CD14-positive monocyte (primary cell): ENCODE measurements around the gene RAB44. TPM values are rescaled to one million over a fixed set of nuclear protein-coding genes. Genes with fewer than 3 reads are reported as not detected.

Experiments
- DNase-seq, 3 donors: peaks; one replicate each; pipeline ENCODE4 v3.0.0-alpha.2; 2011 to 2022
- H2AFZ ChIP-seq: 2 replicates; pipeline ENCODE4 v1.6.0; 2012; ENCODE audit warnings: mild to moderate bottlenecking, low read depth, low read length, inconsistent platforms; ENCODE audit not compliant: insufficient read depth, poor library complexity, severe bottlenecking
- H3K27ac ChIP-seq, 2 donors: 1 replicate in 1 of 2; 2 replicates in 1 of 2; pipeline ENCODE4 v1.5.1; 2012 to 2013; ENCODE audit warnings: low read length in 2 of 2, control low read depth in 1 of 2, inconsistent platforms in 1 of 2, low read depth in 1 of 2, mild to moderate bottlenecking in 1 of 2
- H3K27me3 ChIP-seq, 2 donors: one replicate each; pipeline versions ENCODE4 v1.6.0 to v1.6.1; 2011 to 2013; ENCODE audit warnings: low read length in 2 of 2; ENCODE audit not compliant: control insufficient read depth in 2 of 2, insufficient read depth in 2 of 2
- H3K36me3 ChIP-seq, 2 donors: replicated peaks in 1 of 2; 1 replicate in 1 of 2; 2 replicates in 1 of 2; pipeline versions ENCODE4 v1.5.1 to v1.6.1; 2012 to 2013; ENCODE audit warnings: low read length in 2 of 2, control low read depth in 1 of 2, inconsistent platforms in 1 of 2, mild to moderate bottlenecking in 1 of 2; ENCODE audit not compliant: insufficient read depth in 2 of 2, control insufficient read depth in 1 of 2
- H3K4me1 ChIP-seq, 2 donors: 1 replicate in 1 of 2; 2 replicates in 1 of 2; pipeline versions ENCODE4 v1.5.1 to v1.6.1; 2012 to 2013; ENCODE audit warnings: low read length in 2 of 2, control low read depth in 1 of 2, inconsistent platforms in 1 of 2, mild to moderate bottlenecking in 1 of 2, moderate library complexity in 1 of 2; ENCODE audit not compliant: insufficient read depth in 2 of 2, control insufficient read depth in 1 of 2
- H3K4me2 ChIP-seq: replicated peaks from 2 replicates; pipeline ENCODE3; 2012; ENCODE audit warnings: low read length, moderate library complexity, mild to moderate bottlenecking; ENCODE audit not compliant: poor library complexity, severe bottlenecking; ENCODE audit errors: extremely low read depth
- H3K4me3 ChIP-seq, 3 experiments: fragments of 200-600 bp in 1 of 3; sonication (generic) in 1 of 3; replicated peaks in 1 of 3; 1 replicate in 2 of 3; 2 replicates in 1 of 3; pipeline ENCODE4 v1.5.1; 2011 to 2013; ENCODE audit warnings: low read length in 3 of 3, mild to moderate bottlenecking in 3 of 3, control low read depth in 2 of 3, low read depth in 2 of 3, inconsistent platforms in 1 of 3, moderate library complexity in 1 of 3
- H3K79me2 ChIP-seq: 2 replicates; pipeline ENCODE4 v1.6.0; 2012; ENCODE audit warnings: mild to moderate bottlenecking, control low read depth, inconsistent platforms, low read length, moderate library complexity; ENCODE audit not compliant: insufficient read depth
- H3K9ac ChIP-seq: 2 replicates; pipeline ENCODE4 v1.6.0; 2017; ENCODE audit warnings: low read length, mild to moderate bottlenecking; ENCODE audit not compliant: insufficient read depth, poor library complexity, severe bottlenecking
- H3K9me3 ChIP-seq, 2 donors: replicated peaks in 1 of 2; 1 replicate in 1 of 2; 2 replicates in 1 of 2; pipeline versions ENCODE4 v1.5.1 to v1.6.1; 2012 to 2013; ENCODE audit warnings: low read length in 2 of 2, control low read depth in 1 of 2; ENCODE audit not compliant: control insufficient read depth in 1 of 2, insufficient read depth in 1 of 2
- H4K20me1 ChIP-seq: 2 replicates; pipeline ENCODE4 v1.6.0; 2012; ENCODE audit warnings: mild to moderate bottlenecking, low read length, control low read depth, moderate library complexity; ENCODE audit not compliant: insufficient read depth
- H3K27ac Mint-ChIP-seq, 7 donors: one replicate each; pipeline ENCODE4 v1.8.0; 2020; ENCODE audit warnings: mild to moderate bottlenecking in 7 of 7, mixed read lengths in 7 of 7, moderate library complexity in 6 of 7, inconsistent platforms in 2 of 7
- H3K27me3 Mint-ChIP-seq, 3 donors: one replicate each; pipeline ENCODE4 v1.8.0; 2021 to 2022; ENCODE audit warnings: low read depth in 3 of 3, mild to moderate bottlenecking in 3 of 3, mixed read lengths in 3 of 3, moderate library complexity in 3 of 3, inconsistent platforms in 1 of 3
- H3K36me3 Mint-ChIP-seq, 2 donors: one replicate each; pipeline ENCODE4 v1.8.0; 2020; ENCODE audit warnings: mixed read lengths in 2 of 2, inconsistent platforms in 1 of 2, mild to moderate bottlenecking in 1 of 2
- H3K4me1 Mint-ChIP-seq: one replicate; pipeline ENCODE4 v1.8.0; 2020; ENCODE audit warnings: mild to moderate bottlenecking, mixed read lengths
- H3K4me3 Mint-ChIP-seq, 2 donors: one replicate each; pipeline ENCODE4 v1.8.0; 2020; ENCODE audit warnings: mild to moderate bottlenecking in 2 of 2, mixed read lengths in 2 of 2, moderate library complexity in 1 of 2
- H3K9me3 Mint-ChIP-seq, 7 donors: one replicate each; pipeline ENCODE4 v1.8.0; 2020 to 2022; ENCODE audit warnings: mixed read lengths in 7 of 7, mild to moderate bottlenecking in 6 of 7, moderate library complexity in 6 of 7, inconsistent platforms in 2 of 7
- CTCF ChIP-seq: fragments of 200-600 bp; IDR thresholded peaks from one replicate; pipeline ENCODE4 v1.8.0; 2022; ENCODE audit warnings: antibody characterized with exemption, mild to moderate bottlenecking
- WGBS: methylation state at CpG from one replicate; pipeline ENCODE4 v1.1.5; 2013; ENCODE audit warnings: missing lambda C conversion rate; ENCODE audit not compliant: insufficient coverage; 5-methylcytosine and 5-hydroxymethylcytosine counted together
- intact Hi-C, 2 donors: fragments of 100-400 bp; cut with micrococcal nuclease; formaldehyde crosslinking; loops; one replicate each; pipeline versions ENCODE4 v1.15.0 to v1.15.1; 2023
- polyA plus RNA-seq, 3 donors: library from polyadenylated mRNA; depleted of rRNA in 1 of 3; unstranded in 2 of 3; stranded (reverse) in 1 of 3; fragments of 300-500 nt in 2 of 3; fragments of >200 nt in 1 of 3; fragmentation: Illumina TruSeq in 2 of 3; gene quantifications; 1 replicate in 2 of 3; 2 replicates in 1 of 3; pipeline ENCODE4 v1.2.3, GENCODE V29; 2012 to 2021
- small RNA-seq: library from RNA; depleted of rRNA; stranded (forward); fragments of <200 nt; gene quantifications from one replicate; pipeline ENCODE3, GENCODE V24; 2012; ENCODE audit warnings: low read depth; ENCODE audit not compliant: insufficient read length

RAB44 gene
- polyA plus RNA-seq, 3 donors = 1.5 to 18.0 (median 1.9) TPM

DNA sequence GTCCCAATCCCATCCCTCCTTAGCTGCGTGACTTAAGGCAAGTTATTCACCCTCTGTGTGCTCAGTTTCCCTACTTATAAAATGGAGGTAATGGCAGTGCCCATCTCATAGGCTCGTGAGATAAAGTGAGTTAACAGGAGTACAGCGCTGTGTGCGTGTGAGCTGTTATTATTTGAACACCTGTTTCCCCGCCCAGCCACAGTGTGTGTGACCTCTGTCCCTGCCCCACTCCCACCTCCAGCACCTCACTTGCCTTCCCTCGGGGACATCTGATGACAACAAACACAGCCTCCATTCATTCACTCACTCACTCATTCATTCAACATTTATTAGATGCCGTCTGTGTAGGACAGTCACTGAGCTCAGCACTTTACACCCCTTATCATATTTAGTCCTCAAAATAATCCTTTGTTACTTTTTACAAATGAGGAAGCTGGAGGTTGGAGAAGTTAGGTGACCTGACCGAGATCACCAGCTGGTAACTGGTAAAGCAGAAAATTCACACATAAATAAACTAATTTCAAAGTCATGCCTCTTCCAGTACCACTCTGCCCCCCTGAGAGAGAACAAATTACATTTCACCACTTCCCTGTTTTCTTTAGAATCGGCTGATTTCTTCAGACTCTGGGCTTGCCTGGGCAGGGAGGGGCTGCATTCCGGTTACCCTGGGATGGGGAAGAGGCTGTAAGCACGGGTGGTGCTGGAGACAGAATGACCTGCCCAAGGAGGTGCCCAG, 83.0 kb downstream of the RAB44 start:
- no peaks in the 10 kb centered on the region for H3K79me2 ChIP-seq
- H3K27me3 Mint-ChIP-seq = peaks cover 4 to 17% (median 14%) of the 10 kb centered on the region in 3 donors
- no peak overlapping the region for H2AFZ ChIP-seq
- H3K27ac ChIP-seq = no peak overlapping the region
- no peaks in the 10 kb centered on the region for H3K27me3 ChIP-seq
- peak overlapping the region in 1 of 2 donors; percentile 44 for H3K4me3 Mint-ChIP-seq
- DNase-seq = peak; percentile 46 to 51 (median 46)
- no peaks in the 10 kb centered on the region for H3K36me3 ChIP-seq
- WGBS = 46% methylated on average over 6 of the region's 11 CpGs
- no peak overlapping the region for H3K9ac ChIP-seq
- peak overlapping the region; percentile 37 for H3K4me2 ChIP-seq
- peak overlapping the region in 1 of 3 experiments; percentile 33 for H3K4me3 ChIP-seq
- H3K4me1 ChIP-seq = peaks cover 22 to 29% of the 10 kb centered on the region in 2 donors
- no peaks in the 10 kb centered on the region for H3K36me3 Mint-ChIP-seq
- no peaks in the 10 kb centered on the region for H3K9me3 Mint-ChIP-seq
- peaks cover 30% of the 10 kb centered on the region for H3K4me1 Mint-ChIP-seq
- no peaks in the 10 kb centered on the region for H3K9me3 ChIP-seq
- no peaks in the 10 kb centered on the region for H4K20me1 ChIP-seq
- TF ChIP-seq CTCF = no peak
- peak overlapping the region; percentile 9 to 87 (median 60) for H3K27ac Mint-ChIP-seq
- intact Hi-C loops = loop anchor here in 1 of 2 donors (5.0 kb wide), 1 partner anchor 72 kb away; no protein-coding TSS in a partner anchor

- no peaks in the 10 kb centered on the region for H3K79me2 ChIP-seq
- no peak overlapping the region for H3K9ac ChIP-seq
- no peak overlapping the region for H3K27ac ChIP-seq
- no peaks in the 10 kb centered on the region for H4K20me1 ChIP-seq
- H3K27me3 ChIP-seq = no peaks in the 10 kb centered on the region
- no peak overlapping the region for H3K27ac Mint-ChIP-seq
- no peaks in the 10 kb centered on the region for H3K36me3 ChIP-seq
- H3K4me3 Mint-ChIP-seq = no peak overlapping the region
- no peak overlapping the region for H3K4me3 ChIP-seq
- H3K27me3 Mint-ChIP-seq = peaks cover 6 to 14% (median 11%) of the 10 kb centered on the region in 3 donors
- H3K4me1 Mint-ChIP-seq = peaks cover 30% of the 10 kb centered on the region
- no peaks in the 10 kb centered on the region for H3K9me3 Mint-ChIP-seq
- WGBS = 79% methylated on average over 8 of the region's 8 CpGs
- no peaks in the 10 kb centered on the region for H3K9me3 ChIP-seq
- no peak overlapping the region for H2AFZ ChIP-seq
- H3K4me2 ChIP-seq = no peak overlapping the region
- DNase-seq = no peak
- intact Hi-C loops = loop anchor here in 1 of 2 donors (5.0 kb wide), 1 partner anchor 71 kb away; no protein-coding TSS in a partner anchor
- peaks cover 22 to 29% of the 10 kb centered on the region in 2 donors for H3K4me1 ChIP-seq
- no peaks in the 10 kb centered on the region for H3K36me3 Mint-ChIP-seq
- no peak for TF ChIP-seq CTCF
Measured at GRCh38 chr6:36781669-36782068, 84.0 kb downstream of the RAB44 start.

Small RNA genes lying within 50 kb of the gene (small RNA-seq; reads per million reads assigned to genes)
- not detected for gene RF00019

Other genes with a start within 250 kb of the RAB44 start
- 10 to 100 TPM; 57.1 to 95.7 (median 58.4) TPM for gene STK38, start 150.3 kb upstream of the RAB44 start, polyA plus RNA-seq
- gene SRSF3, start 103.5 kb upstream of the RAB44 start, polyA plus RNA-seq = 100 to 1,000 TPM; 293 to 341 (median 297) TPM
- 1,000 to 10,000 TPM in 1 of 3 donors, 100 to 1,000 TPM in 2; 117 to 1,223 (median 144) TPM for gene CDKN1A, start 19.1 kb upstream of the RAB44 start, polyA plus RNA-seq
- gene CPNE5, start 141.6 kb downstream of the RAB44 start, polyA plus RNA-seq = under 1 TPM; 0.47 to 0.85 (median 0.82) TPM
- 1 to 10 TPM; 2.0 to 7.6 (median 5.9) TPM for gene PPIL1, start 177.0 kb downstream of the RAB44 start, polyA plus RNA-seq
- 10 to 100 TPM; 19.2 to 37.5 (median 29.2) TPM for gene C6orf89, start 188.1 kb downstream of the RAB44 start, polyA plus RNA-seq